WTC11 (cell line): Measurements from ENCODE around the gene OR1M1. TPM values are rescaled to one million over a fixed set of nuclear protein-coding genes. Genes with fewer than 3 reads are reported as not detected.

Source experiments
- ATAC-seq: fragments of 200-7000 bp; cut with Tn5 transposase; 2 replicates; pipeline ENCODE4 v1.10.0; 2021; ENCODE audit warnings: mild to moderate bottlenecking, moderate library complexity
- CTCF ChIA-PET: fragments of 300-600 bp; sonication (Branson Sonifier 250); formaldehyde crosslinking; loops from one replicate; lab custom pipeline; 2021; ENCODE audit warnings: antibody characterized with exemption; lab: Charles Lee
- POLR2A ChIA-PET: fragments of 350-600 bp; sonication (Branson Sonifier 250); formaldehyde crosslinking; loops from one replicate; lab custom pipeline; 2021; ENCODE audit warnings: antibody characterized with exemption; lab: Charles Lee
- DNase-seq: peaks from one replicate; pipeline ENCODE4 v3.0.0; 2021; ENCODE audit warnings: low spot score
- H3K27ac Mint-ChIP-seq: 2 replicates; pipeline ENCODE4 v1.8.0; 2021; ENCODE audit warnings: mixed read lengths
- H3K27me3 Mint-ChIP-seq: 2 replicates; pipeline ENCODE4 v1.8.0; 2021; ENCODE audit warnings: low read depth, mild to moderate bottlenecking, moderate library complexity, mixed read lengths
- H3K36me3 Mint-ChIP-seq: 2 replicates; pipeline ENCODE4 v1.8.0; 2021; ENCODE audit warnings: mixed read lengths
- H3K4me1 Mint-ChIP-seq: 2 replicates; pipeline ENCODE4 v1.8.0; 2022; ENCODE audit warnings: mixed read lengths
- H3K4me3 Mint-ChIP-seq: 2 replicates; pipeline ENCODE4 v1.8.0; 2021; ENCODE audit warnings: mild to moderate bottlenecking, moderate library complexity, mixed read lengths
- H3K9me3 Mint-ChIP-seq: 2 replicates; pipeline ENCODE4 v1.8.0; 2021; ENCODE audit warnings: mixed read lengths
- ATF1 ChIP-seq: sonication (generic); formaldehyde crosslinking; IDR thresholded peaks from 2 replicates; pipeline ENCODE4 v1.8.1; 2023; ENCODE audit warnings: mild to moderate bottlenecking, moderate library complexity, missing genetic modification reagents
- EMX1 ChIP-seq: fragments of 250-450 bp; sonication (Bioruptor Pico); IDR thresholded peaks from 2 replicates; pipeline ENCODE4 v1.8.0; 2021; ENCODE audit warnings: mild to moderate bottlenecking
- ETV6 ChIP-seq: sonication (generic); formaldehyde crosslinking; IDR thresholded peaks from 2 replicates; pipeline ENCODE4 v1.8.1; 2022; ENCODE audit warnings: mild to moderate bottlenecking, missing genetic modification reagents
- FOXJ3 ChIP-seq: sonication (generic); formaldehyde crosslinking; IDR thresholded peaks from 2 replicates; pipeline ENCODE4 v1.9.0; 2021; ENCODE audit warnings: missing genetic modification reagents, mild to moderate bottlenecking, borderline replicate concordance
- GABPB1 ChIP-seq: sonication (generic); formaldehyde crosslinking; IDR thresholded peaks from 2 replicates; pipeline ENCODE4 v1.8.1; 2023; ENCODE audit warnings: mild to moderate bottlenecking, missing genetic modification reagents
- GTF2I ChIP-seq: fragments of 250-450 bp; sonication (Bioruptor Pico); conservative IDR thresholded peaks from 2 replicates; pipeline ENCODE4 v1.4.0; 2021; ENCODE audit warnings: mild to moderate bottlenecking
- HMGA2 ChIP-seq: fragments of 250-450 bp; sonication (Bioruptor Pico); IDR thresholded peaks from 2 replicates; pipeline ENCODE4 v1.4.0; 2021; ENCODE audit warnings: mild to moderate bottlenecking, moderate library complexity
- NFYB ChIP-seq: sonication (generic); formaldehyde crosslinking; conservative IDR thresholded peaks from 2 replicates; pipeline ENCODE4 v1.8.0; 2022; ENCODE audit warnings: low read depth, missing genetic modification reagents
- TP53 ChIP-seq: sonication (generic); formaldehyde crosslinking; IDR thresholded peaks from 2 replicates; pipeline ENCODE4 v1.8.1; 2023; ENCODE audit warnings: mild to moderate bottlenecking, missing genetic modification reagents
- ZNF121 ChIP-seq: sonication (generic); formaldehyde crosslinking; IDR thresholded peaks from 2 replicates; pipeline ENCODE4 v1.8.0; 2023; ENCODE audit warnings: missing genetic modification reagents
- ZNF219 ChIP-seq: sonication (generic); formaldehyde crosslinking; IDR thresholded peaks from 2 replicates; pipeline ENCODE4 v1.8.0; 2023; ENCODE audit warnings: missing genetic modification reagents, mild to moderate bottlenecking, borderline replicate concordance
- total RNA-seq: library from RNA; stranded (reverse); gene quantifications from 3 replicates; pipeline ENCODE4 v1.2.3, GENCODE V29; 2021
- TF ChIP-seq, protein P1 (sequence below): sonication (generic); formaldehyde crosslinking; conservative IDR thresholded peaks from 2 replicates; pipeline ENCODE4 v1.8.1; 2023; ENCODE audit warnings: mild to moderate bottlenecking, low read depth, missing genetic modification reagents, moderate library complexity
- TF ChIP-seq, protein P2 (sequence below): sonication (generic); formaldehyde crosslinking; IDR thresholded peaks from 2 replicates; pipeline ENCODE4 v1.8.0; 2022; ENCODE audit warnings: mild to moderate bottlenecking, missing genetic modification reagents
- TF ChIP-seq, protein P3 (sequence below): fragments of 250-450 bp; sonication (Bioruptor Pico); IDR thresholded peaks from 2 replicates; pipeline ENCODE4 v2.1.2; 2022; ENCODE audit warnings: mild to moderate bottlenecking, moderate library complexity
- TF ChIP-seq, protein P4 (sequence below): sonication (generic); formaldehyde crosslinking; IDR thresholded peaks from 2 replicates; pipeline ENCODE4 v1.8.1; 2023; ENCODE audit warnings: mild to moderate bottlenecking, missing genetic modification reagents
- TF ChIP-seq, protein P5 (sequence below): fragments of 250-450 bp; sonication (Bioruptor Pico); IDR thresholded peaks from 2 replicates; pipeline ENCODE4 v1.9.0; 2021; ENCODE audit warnings: mild to moderate bottlenecking
- TF ChIP-seq, protein P6 (sequence below): sonication (generic); formaldehyde crosslinking; IDR thresholded peaks from 2 replicates; pipeline ENCODE4 v1.8.0; 2023; ENCODE audit warnings: missing genetic modification reagents, mild to moderate bottlenecking, borderline replicate concordance
- TF ChIP-seq, protein P7 (sequence below): fragments of 250-450 bp; sonication (Bioruptor Pico); conservative IDR thresholded peaks from 2 replicates; pipeline ENCODE4 v1.9.0; 2021; ENCODE audit warnings: mild to moderate bottlenecking

OR1M1 gene
- total RNA-seq, 1 experiment from 2014 or later = not detected

DNA sequence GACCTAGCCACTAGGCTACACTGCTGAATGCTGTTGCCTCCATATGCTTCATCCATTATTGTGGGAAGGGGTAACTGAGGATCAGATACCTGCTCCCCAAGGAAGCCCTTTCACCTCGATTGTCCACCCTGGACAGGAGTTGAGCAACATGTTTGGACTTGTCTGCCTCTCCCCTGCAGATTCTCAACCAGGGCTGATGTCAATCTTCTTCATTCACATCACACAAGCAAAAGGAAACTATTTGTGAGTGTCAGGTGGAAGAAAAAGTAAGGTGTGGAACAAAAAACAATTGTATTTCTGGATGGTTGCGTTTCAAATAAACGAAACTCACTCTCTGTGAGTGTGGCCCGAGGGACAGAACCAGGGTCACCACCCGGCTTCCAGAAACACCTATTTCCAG, 47.1 kb upstream of the OR1M1 start:
- peak overlapping the region; percentile 45; the same call in 1 of the 2 replicates for H3K27ac Mint-ChIP-seq

DNA sequence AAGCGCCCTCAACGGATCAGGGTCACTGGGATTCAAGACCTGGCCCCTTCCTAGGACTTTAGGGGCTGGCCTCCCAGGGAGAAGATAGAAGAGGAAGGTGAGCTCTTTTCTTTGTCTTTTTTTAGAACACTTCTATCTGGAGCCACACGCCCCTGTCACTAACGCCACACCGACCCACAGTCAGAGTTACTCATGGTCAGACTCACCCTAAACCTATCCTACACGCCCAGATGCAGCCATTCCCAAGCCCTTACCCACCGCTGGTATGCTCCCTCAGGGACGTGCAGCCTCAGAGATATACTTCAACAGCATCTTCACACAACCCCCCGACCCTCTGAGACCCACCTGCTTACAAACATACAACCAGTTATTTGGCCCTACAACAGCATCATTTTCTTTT, 46.7 kb upstream of the OR1M1 start:
- Mint-ChIP-seq H3K9me3 (peaks cover 12% of the 10 kb centered on the region), H3K4me3 (no peak overlapping the region), H3K27ac (no peak overlapping the region), H3K36me3 (no peaks in the 10 kb centered on the region), H3K27me3 (no peaks in the 10 kb centered on the region; the same call in 1 of the 2 replicates), H3K4me1 (no peaks in the 10 kb centered on the region)
- ChIA-PET POLR2A (interaction anchor here (0.6 kb wide), 1 partner anchor 9 kb away, joined by 3 read pairs; no protein-coding TSS in a partner anchor), CTCF (no interaction called here)
- DNase-seq = no peak
- ATAC-seq = no peak
- TF ChIP-seq ETV6 (CRISPR knock-in tag) (no peak), ZNF219 (CRISPR knock-in tag) (no peak), FOXJ3 (no peak), EMX1 (CRISPR knock-in tag) (no peak), GTF2I (CRISPR knock-in tag) (no peak), GABPB1 (CRISPR knock-in tag) (no peak), NFYB (no peak), ATF1 (no peak), TP53 (CRISPR knock-in tag) (no peak)
- TF ChIP-seq, protein P1, sequence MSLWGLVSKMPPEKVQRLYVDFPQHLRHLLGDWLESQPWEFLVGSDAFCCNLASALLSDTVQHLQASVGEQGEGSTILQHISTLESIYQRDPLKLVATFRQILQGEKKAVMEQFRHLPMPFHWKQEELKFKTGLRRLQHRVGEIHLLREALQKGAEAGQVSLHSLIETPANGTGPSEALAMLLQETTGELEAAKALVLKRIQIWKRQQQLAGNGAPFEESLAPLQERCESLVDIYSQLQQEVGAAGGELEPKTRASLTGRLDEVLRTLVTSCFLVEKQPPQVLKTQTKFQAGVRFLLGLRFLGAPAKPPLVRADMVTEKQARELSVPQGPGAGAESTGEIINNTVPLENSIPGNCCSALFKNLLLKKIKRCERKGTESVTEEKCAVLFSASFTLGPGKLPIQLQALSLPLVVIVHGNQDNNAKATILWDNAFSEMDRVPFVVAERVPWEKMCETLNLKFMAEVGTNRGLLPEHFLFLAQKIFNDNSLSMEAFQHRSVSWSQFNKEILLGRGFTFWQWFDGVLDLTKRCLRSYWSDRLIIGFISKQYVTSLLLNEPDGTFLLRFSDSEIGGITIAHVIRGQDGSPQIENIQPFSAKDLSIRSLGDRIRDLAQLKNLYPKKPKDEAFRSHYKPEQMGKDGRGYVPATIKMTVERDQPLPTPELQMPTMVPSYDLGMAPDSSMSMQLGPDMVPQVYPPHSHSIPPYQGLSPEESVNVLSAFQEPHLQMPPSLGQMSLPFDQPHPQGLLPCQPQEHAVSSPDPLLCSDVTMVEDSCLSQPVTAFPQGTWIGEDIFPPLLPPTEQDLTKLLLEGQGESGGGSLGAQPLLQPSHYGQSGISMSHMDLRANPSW (CRISPR knock-in tag) = no peak
- TF ChIP-seq, protein P2, sequence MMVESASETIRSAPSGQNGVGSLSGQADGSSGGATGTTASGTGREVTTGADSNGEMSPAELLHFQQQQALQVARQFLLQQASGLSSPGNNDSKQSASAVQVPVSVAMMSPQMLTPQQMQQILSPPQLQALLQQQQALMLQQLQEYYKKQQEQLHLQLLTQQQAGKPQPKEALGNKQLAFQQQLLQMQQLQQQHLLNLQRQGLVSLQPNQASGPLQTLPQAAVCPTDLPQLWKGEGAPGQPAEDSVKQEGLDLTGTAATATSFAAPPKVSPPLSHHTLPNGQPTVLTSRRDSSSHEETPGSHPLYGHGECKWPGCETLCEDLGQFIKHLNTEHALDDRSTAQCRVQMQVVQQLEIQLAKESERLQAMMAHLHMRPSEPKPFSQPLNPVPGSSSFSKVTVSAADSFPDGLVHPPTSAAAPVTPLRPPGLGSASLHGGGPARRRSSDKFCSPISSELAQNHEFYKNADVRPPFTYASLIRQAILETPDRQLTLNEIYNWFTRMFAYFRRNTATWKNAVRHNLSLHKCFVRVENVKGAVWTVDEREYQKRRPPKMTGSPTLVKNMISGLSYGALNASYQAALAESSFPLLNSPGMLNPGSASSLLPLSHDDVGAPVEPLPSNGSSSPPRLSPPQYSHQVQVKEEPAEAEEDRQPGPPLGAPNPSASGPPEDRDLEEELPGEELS = no peak
- TF ChIP-seq, protein P3, sequence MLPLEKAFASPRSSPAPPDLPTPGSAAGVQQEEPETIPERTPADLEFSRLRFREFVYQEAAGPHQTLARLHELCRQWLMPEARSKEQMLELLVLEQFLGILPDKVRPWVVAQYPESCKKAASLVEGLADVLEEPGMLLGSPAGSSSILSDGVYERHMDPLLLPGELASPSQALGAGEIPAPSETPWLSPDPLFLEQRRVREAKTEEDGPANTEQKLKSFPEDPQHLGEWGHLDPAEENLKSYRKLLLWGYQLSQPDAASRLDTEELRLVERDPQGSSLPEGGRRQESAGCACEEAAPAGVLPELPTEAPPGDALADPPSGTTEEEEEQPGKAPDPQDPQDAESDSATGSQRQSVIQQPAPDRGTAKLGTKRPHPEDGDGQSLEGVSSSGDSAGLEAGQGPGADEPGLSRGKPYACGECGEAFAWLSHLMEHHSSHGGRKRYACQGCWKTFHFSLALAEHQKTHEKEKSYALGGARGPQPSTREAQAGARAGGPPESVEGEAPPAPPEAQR (CRISPR knock-in tag) = no peak
- TF ChIP-seq, protein P4, sequence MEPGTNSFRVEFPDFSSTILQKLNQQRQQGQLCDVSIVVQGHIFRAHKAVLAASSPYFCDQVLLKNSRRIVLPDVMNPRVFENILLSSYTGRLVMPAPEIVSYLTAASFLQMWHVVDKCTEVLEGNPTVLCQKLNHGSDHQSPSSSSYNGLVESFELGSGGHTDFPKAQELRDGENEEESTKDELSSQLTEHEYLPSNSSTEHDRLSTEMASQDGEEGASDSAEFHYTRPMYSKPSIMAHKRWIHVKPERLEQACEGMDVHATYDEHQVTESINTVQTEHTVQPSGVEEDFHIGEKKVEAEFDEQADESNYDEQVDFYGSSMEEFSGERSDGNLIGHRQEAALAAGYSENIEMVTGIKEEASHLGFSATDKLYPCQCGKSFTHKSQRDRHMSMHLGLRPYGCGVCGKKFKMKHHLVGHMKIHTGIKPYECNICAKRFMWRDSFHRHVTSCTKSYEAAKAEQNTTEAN (CRISPR knock-in tag) = no peak
- TF ChIP-seq, protein P5, sequence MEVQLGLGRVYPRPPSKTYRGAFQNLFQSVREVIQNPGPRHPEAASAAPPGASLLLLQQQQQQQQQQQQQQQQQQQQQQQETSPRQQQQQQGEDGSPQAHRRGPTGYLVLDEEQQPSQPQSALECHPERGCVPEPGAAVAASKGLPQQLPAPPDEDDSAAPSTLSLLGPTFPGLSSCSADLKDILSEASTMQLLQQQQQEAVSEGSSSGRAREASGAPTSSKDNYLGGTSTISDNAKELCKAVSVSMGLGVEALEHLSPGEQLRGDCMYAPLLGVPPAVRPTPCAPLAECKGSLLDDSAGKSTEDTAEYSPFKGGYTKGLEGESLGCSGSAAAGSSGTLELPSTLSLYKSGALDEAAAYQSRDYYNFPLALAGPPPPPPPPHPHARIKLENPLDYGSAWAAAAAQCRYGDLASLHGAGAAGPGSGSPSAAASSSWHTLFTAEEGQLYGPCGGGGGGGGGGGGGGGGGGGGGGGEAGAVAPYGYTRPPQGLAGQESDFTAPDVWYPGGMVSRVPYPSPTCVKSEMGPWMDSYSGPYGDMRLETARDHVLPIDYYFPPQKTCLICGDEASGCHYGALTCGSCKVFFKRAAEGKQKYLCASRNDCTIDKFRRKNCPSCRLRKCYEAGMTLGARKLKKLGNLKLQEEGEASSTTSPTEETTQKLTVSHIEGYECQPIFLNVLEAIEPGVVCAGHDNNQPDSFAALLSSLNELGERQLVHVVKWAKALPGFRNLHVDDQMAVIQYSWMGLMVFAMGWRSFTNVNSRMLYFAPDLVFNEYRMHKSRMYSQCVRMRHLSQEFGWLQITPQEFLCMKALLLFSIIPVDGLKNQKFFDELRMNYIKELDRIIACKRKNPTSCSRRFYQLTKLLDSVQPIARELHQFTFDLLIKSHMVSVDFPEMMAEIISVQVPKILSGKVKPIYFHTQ (CRISPR knock-in tag) = no peak
- TF ChIP-seq, protein P6, sequence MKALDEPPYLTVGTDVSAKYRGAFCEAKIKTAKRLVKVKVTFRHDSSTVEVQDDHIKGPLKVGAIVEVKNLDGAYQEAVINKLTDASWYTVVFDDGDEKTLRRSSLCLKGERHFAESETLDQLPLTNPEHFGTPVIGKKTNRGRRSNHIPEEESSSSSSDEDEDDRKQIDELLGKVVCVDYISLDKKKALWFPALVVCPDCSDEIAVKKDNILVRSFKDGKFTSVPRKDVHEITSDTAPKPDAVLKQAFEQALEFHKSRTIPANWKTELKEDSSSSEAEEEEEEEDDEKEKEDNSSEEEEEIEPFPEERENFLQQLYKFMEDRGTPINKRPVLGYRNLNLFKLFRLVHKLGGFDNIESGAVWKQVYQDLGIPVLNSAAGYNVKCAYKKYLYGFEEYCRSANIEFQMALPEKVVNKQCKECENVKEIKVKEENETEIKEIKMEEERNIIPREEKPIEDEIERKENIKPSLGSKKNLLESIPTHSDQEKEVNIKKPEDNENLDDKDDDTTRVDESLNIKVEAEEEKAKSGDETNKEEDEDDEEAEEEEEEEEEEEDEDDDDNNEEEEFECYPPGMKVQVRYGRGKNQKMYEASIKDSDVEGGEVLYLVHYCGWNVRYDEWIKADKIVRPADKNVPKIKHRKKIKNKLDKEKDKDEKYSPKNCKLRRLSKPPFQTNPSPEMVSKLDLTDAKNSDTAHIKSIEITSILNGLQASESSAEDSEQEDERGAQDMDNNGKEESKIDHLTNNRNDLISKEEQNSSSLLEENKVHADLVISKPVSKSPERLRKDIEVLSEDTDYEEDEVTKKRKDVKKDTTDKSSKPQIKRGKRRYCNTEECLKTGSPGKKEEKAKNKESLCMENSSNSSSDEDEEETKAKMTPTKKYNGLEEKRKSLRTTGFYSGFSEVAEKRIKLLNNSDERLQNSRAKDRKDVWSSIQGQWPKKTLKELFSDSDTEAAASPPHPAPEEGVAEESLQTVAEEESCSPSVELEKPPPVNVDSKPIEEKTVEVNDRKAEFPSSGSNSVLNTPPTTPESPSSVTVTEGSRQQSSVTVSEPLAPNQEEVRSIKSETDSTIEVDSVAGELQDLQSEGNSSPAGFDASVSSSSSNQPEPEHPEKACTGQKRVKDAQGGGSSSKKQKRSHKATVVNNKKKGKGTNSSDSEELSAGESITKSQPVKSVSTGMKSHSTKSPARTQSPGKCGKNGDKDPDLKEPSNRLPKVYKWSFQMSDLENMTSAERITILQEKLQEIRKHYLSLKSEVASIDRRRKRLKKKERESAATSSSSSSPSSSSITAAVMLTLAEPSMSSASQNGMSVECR (CRISPR knock-in tag) = no peak

More for the DNA sequence above, 47.1 kb upstream of the OR1M1 start:
- ATAC-seq (no peak), DNase-seq (no peak)
- no peaks in the 10 kb centered on the region for H3K4me1 Mint-ChIP-seq
- no peak overlapping the region for H3K4me3 Mint-ChIP-seq
- peaks cover 12% of the 10 kb centered on the region for H3K9me3 Mint-ChIP-seq
- TF ChIP-seq HMGA2 (CRISPR knock-in tag) (no peak), ZNF121 (no peak)
- TF ChIP-seq, protein P7, sequence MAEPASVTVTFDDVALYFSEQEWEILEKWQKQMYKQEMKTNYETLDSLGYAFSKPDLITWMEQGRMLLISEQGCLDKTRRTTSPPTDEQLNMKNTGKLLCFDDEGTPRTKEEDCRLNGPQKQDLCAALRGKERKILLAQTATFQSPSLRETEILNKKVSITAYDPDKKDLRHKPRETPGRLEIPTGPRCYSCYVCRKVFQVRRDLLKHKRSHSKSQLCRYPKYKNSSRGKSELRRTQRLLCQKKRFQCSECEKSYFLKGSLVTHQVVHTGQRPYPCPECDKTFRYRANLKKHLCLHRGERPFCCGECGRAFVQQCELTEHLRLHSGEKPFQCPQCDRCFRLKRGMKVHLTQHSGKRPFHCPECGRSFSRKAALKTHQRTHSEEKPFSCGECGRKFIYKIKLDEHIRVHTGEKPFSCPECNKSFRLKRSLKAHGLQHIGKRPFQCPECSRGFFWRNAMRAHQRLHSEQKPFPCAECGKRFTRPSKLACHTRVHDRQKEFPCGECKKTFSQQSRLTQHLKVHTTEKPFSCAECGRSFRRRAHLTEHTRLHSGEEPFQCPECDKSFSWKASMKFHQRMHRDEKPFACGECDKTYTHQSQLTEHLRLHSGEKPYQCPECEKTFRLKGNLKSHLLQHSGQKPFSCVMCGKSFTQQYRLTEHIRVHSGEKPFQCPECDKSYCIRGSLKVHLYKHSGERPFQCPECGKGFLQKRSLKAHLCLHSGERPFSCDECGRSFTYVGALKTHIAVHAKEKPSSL (CRISPR knock-in tag) = no peak
- no peaks in the 10 kb centered on the region; the same call in 1 of the 2 replicates for H3K27me3 Mint-ChIP-seq
- ChIA-PET CTCF (no interaction called here), POLR2A (interaction anchor here (0.6 kb wide), 1 partner anchor 9 kb away, joined by 3 read pairs; no protein-coding TSS in a partner anchor)
- no peaks in the 10 kb centered on the region for H3K36me3 Mint-ChIP-seq
